ENCODE results near the gene KCNQ1.
A peak's percentile ranks its signal among the peaks of the same experiment; 100 is the strongest.
"Not testable (repeated sequence)": the region's sequence is repeated elsewhere in the genome, so short reads cannot be mapped to it uniquely, and the experiment has no call there.

The KCNQ1 gene

DNA sequence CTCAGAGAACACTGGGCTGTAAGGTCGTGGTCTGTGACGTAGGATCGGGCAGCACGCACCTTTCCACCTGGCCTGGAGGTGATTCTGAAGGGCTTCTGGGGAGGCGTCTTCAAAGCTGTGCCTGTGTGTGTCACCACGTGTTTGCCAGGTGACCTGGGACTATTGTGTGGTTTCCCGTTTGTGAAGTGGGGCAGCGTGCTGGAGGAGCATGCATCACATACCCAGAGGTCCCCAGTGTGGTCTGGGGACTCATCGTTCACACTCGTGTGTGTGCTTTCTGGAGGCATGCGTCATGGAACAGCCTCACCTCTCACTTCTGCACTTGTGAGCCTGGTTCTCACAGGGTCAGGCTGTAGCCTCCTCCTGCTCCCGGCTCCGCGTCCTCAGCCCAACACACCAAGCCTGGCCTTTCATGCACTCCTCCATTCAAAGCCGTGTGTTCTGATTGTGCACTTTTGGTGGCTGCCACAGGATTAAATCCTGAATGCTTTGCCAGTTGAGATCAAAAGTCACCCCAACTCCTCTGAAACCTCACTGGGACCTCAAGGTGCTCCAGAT is 148.7 kb downstream of the KCNQ1 start:
- peaks cover 36% of the 10 kb centered on the region for H3K36me3 Mint-ChIP-seq
- H3K4me3 Mint-ChIP-seq, result no peak overlapping the region
- no peaks in the 10 kb centered on the region for H3K9me3 Mint-ChIP-seq
- H3K4me1 Mint-ChIP-seq, result no peaks in the 10 kb centered on the region
- H3K27me3 Mint-ChIP-seq, result no peaks in the 10 kb centered on the region
- H3K27ac Mint-ChIP-seq, result no peak overlapping the region

DNA sequence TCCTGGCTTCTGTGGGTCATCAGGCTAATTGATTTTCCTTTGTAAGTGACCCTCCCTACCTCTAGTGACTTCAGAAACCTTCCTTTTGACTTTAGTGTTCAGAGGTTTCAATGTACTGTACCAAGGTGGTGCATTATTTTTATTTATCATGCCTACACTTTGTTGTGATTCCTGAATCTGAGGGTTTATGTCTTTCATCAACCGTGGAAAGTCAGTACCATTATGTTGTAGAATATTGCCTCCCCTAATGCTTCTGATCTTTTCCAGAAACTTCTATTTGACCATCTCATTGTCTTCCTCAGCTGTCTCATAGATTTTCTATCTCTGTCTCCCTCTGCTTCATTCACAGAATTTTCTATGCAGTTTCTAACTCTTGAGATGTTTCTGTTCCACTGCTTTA is 149.5 kb downstream of the KCNQ1 start:
- H3K4me1 Mint-ChIP-seq, result no peaks in the 10 kb centered on the region
- peaks cover 40% of the 10 kb centered on the region for H3K36me3 Mint-ChIP-seq
- H3K9me3 Mint-ChIP-seq, result peaks cover 5% of the 10 kb centered on the region
- no peak overlapping the region for H3K27ac Mint-ChIP-seq
- H3K27me3 Mint-ChIP-seq, result no peaks in the 10 kb centered on the region
- H3K4me3 Mint-ChIP-seq, result no peak overlapping the region

DNA sequence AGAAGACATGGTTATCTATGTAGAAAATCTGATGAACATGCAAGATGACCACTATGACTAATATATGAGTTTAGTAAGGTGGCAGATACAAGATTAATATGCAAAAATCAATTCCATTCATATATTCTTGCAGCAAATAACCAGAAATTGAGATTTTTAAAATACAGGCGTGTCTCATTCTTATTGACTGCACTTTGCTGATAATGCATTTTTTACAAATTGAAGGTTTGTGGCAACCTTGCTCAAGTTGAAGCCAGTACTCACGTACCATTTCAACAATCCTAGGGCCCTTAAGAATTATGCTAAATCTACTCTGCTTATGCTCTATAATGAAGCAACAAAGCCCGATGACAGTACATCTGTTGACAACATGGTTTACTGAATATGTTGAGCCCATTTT is 150.4 kb downstream of the KCNQ1 start:
- Mint-ChIP-seq H3K9me3 (peaks cover 5% of the 10 kb centered on the region), H3K4me3 (no peak overlapping the region), H3K27ac (no peak overlapping the region), H3K4me1 (no peaks in the 10 kb centered on the region), H3K36me3 (peaks cover 45% of the 10 kb centered on the region), H3K27me3 (no peaks in the 10 kb centered on the region)

DNA sequence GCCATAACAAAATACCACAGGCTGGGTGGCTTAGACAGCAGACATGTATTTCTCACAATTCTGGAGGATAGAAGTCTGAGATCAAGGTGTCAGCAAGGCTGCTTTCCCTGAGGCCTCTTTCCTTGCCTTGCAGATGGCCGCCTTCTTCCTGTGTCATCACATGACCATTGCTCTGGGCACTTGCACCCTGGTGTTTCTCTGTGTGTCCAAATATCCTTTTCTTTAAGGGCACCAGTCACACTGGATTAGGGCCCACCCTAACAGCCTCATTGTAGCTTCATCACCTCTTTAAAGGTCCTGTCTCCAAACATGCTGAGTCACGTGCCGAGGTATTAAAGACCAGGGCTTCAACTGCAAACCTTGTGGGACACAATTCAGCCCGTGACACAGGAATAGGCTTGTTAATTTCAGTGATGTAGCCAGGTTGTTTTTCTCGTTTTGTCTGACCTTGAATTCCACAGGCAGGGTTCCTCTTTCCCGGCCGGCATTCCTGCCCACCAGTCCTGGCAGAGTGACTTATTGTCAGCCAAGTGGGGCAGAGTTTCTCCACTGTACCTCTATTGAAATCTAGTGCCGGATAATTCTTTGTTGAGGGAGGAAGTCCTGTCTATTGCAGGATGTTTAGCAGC is 154.9 kb downstream of the KCNQ1 start:
- H3K36me3 Mint-ChIP-seq, result peaks cover 30% of the 10 kb centered on the region
- no peak overlapping the region for H3K4me3 Mint-ChIP-seq
- no peaks in the 10 kb centered on the region for H3K4me1 Mint-ChIP-seq

DNA sequence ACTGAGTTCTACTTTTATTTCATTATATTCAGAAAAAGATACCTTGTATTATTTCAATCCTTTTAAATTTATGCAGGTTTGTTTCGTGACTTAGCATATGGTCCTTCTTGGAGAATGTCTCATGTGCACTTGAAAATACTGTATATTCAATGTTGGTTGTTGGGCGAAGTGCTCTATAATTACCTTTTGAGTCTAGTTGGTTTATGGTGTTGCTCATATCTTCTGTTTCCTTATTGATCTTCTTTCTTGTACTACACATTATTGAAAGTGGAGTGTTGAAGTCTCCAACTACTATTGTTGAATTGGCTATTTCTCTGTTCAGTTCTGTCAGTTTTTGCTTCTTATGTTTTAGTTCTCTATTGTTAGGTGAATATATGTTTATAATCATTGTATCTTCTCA is 164.5 kb downstream of the KCNQ1 start:
- no peaks in the 10 kb centered on the region for H3K9me3 Mint-ChIP-seq
- peaks cover 50% of the 10 kb centered on the region for H3K36me3 Mint-ChIP-seq
- no peaks in the 10 kb centered on the region for H3K4me1 Mint-ChIP-seq
- no peak overlapping the region for H3K4me3 Mint-ChIP-seq
- no peak overlapping the region for H3K27ac Mint-ChIP-seq
- H3K27me3 Mint-ChIP-seq, result no peaks in the 10 kb centered on the region

More for the DNA sequence above, 154.9 kb downstream of the KCNQ1 start:
- H3K27ac Mint-ChIP-seq, result no peak overlapping the region
- H3K27me3 Mint-ChIP-seq, result no peaks in the 10 kb centered on the region
- H3K9me3 Mint-ChIP-seq, result peaks cover 5% of the 10 kb centered on the region

DNA sequence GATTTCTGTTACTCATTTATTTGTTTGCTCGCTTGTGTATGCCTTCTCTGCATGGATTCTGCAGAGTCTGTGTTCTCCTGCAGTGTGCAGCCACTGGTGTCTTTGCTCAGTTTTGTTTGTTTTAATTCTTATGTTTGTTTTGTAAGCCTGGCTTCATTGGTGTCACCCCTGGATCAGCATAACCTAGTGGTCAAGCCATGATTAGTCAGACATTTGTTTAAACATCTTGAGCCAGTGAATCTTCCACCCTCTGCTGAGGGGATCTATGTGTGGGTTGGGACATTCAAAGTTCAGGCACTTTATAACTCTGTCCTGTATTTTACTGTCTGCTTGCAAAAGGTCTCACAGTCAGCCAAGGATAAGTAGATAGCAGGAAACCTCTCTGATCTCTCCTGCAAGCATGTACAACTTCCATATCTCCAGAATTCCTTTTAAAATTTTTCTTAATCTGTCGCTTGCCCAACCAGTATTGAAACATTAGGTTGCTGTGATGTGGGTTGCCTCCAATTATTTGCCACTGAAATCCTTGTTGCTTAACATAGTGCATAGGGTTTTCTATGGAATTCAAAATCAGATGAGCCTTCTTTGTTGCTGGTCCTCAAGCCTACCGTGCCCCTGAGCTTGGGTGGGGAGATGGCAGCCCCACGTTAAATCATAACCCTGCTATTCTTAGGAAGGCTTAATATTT is 168.2 kb downstream of the KCNQ1 start:
- Mint-ChIP-seq H3K9me3 (no peaks in the 10 kb centered on the region), H3K27ac (no peak overlapping the region), H3K4me3 (no peak overlapping the region), H3K27me3 (no peaks in the 10 kb centered on the region), H3K36me3 (peaks cover 42% of the 10 kb centered on the region), H3K4me1 (peaks cover 2% of the 10 kb centered on the region)

DNA sequence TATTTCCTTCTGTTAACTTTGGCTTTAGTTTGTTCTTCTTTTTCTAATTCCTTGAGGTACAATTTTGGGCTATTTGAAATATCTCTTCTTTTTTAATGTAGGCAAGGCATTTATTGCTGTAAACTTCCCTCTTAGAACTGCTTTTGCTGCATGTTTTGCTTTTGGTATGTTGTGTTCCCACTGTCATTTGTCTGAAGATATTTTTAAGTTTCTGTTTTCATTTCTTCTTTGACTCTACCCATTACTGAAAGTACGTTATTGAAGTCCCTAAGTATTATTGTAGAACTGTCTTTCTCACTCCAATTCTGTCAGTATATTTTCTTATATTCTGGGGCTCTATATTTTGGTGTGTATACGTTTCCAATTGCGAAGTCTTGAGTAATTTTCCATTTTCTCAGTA is 177.1 kb downstream of the KCNQ1 start:
- peaks cover 11% of the 10 kb centered on the region for H3K4me1 Mint-ChIP-seq
- H3K4me3 Mint-ChIP-seq, result no peak overlapping the region
- H3K27ac Mint-ChIP-seq, result no peak overlapping the region
- no peaks in the 10 kb centered on the region for H3K9me3 Mint-ChIP-seq
- H3K36me3 Mint-ChIP-seq, result peaks cover 43% of the 10 kb centered on the region
- no peaks in the 10 kb centered on the region for H3K27me3 Mint-ChIP-seq

DNA sequence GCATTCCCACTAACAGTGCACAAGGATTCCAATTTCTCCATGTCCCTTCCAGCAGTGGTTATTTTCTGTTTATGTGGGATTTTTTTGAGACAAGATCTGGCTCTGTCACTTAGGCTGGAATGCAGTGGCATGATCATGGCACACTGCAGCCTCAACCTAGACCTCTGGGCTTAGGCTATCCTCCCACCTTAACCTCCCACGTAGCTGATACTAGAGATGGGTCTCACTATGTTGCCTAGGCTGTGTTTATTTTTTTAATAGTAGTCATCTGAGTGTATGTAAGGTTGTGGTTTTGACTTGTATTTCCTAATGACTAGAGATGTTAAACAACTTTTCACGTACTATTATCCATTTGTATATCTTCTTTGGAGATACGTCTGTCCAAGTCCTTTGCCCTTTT is 180.4 kb downstream of the KCNQ1 start:
- Mint-ChIP-seq H3K27ac (no peak overlapping the region), H3K4me3 (no peak overlapping the region), H3K9me3 (peaks cover 13% of the 10 kb centered on the region), H3K36me3 (peaks cover 58% of the 10 kb centered on the region), H3K27me3 (no peaks in the 10 kb centered on the region), H3K4me1 (peaks cover 8% of the 10 kb centered on the region)

DNA sequence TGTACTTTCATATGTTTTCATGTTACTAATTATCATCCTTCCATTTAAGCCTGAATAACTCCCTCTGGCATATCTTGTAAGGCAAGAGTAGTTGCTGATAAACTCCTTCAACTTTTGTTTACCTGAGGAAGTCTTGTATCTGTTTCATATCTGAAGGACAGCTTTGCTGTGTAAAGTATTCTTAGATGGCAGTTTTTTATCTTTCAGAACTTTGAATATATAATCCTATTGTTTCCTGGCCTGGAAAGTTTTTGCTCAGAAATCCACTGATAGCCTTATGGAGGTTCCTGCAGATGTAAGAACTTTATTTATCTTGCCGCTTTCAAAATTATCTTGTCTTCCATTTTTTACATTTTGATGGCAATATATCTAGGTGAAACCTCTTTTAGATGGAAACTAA is 185.9 kb downstream of the KCNQ1 start:
- Mint-ChIP-seq H3K4me1 (no peaks in the 10 kb centered on the region), H3K4me3 (no peak overlapping the region), H3K27ac (no peak overlapping the region), H3K27me3 (no peaks in the 10 kb centered on the region), H3K9me3 (peaks cover 38% of the 10 kb centered on the region), H3K36me3 (peaks cover 67% of the 10 kb centered on the region)

DNA sequence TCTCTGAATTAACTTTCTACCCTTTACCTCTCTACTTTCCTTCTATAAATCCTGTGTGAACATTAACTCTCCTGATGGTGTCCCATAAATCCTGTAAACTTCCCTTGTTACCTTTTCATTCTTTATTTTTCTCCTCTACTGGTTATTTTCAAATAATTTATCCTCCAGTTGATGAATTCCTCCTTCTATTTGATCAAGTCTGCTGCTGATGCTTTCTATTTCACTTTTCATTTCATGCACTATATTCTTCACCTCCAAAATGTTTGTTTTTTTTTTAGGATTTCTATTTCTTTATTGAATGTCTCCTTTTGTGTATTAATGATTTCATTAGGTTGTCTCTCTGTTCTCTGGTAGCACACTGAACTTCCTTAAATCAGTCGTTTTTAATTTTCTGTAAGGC is 186.4 kb downstream of the KCNQ1 start:
- Mint-ChIP-seq H3K36me3 (peaks cover 68% of the 10 kb centered on the region), H3K4me3 (peak overlapping the region; percentile 24), H3K9me3 (peaks cover 38% of the 10 kb centered on the region), H3K27ac (no peak overlapping the region), H3K27me3 (no peaks in the 10 kb centered on the region), H3K4me1 (no peaks in the 10 kb centered on the region)

DNA sequence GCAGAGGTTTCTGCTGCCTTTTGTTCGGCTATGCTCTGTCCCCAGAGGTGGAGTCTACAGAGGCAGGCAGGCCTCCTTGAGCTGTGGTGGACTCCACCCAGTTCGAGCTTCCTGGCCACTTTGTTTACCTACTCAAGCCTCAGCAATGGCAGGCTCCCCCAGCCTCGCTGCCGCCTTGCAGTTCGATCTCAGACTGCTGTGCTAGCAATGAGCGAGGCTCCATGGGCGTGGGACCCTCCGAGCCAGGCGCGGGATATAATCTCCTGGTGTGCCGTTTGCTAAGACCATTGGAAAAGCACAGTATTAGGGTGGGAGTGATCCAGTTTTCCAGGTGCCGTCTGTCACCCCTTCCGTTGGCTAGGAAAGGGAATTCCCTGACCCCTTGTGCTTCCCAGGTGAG is 195.0 kb downstream of the KCNQ1 start:
- peaks cover 47% of the 10 kb centered on the region for H3K9me3 Mint-ChIP-seq
- peaks cover 64% of the 10 kb centered on the region for H3K36me3 Mint-ChIP-seq
- not testable (repeated sequence) for H3K4me1 Mint-ChIP-seq, H3K4me3 Mint-ChIP-seq, H3K27ac Mint-ChIP-seq, H3K27me3 Mint-ChIP-seq

DNA sequence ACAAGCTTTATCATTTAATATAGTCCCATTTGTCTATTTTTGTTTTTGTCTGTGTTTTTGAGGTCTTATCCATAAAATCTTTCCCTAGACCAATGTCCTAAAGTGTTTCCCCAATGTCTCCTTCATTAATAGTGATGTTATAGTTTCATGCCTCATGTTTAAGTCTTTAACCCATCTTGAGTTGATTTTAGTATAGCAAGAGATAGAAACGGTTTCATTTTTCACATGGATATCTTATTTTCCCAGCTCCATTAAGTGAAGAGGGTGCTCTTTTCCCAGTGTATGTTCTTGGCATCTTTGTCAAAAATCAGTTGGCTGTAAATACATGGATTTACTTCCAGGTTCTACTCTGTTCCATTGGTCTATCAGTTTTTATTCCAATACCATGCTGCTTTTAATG is 196.8 kb downstream of the KCNQ1 start:
- Mint-ChIP-seq H3K27ac (no peak overlapping the region), H3K4me1 (no peaks in the 10 kb centered on the region), H3K36me3 (peaks cover 62% of the 10 kb centered on the region), H3K9me3 (peaks cover 47% of the 10 kb centered on the region), H3K4me3 (no peak overlapping the region), H3K27me3 (no peaks in the 10 kb centered on the region)

DNA sequence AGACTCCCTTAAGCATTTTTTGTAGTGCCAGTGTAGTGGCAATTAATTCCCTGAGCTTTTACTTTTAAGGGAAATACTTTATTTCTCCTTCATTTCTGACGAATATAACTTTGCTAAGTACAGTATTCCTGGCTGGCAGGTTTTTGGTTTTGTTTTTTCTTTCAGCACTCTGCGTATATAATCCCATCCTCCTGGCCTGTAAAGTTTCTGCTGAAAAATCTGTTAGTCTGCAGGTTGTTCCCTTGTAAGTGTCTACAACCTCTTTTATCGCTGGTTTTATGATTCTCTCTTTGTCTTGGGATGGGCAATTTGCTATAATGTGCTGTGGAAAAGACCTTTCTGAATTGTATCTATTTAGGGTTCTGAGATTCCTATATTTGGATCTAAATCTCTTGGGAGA is 198.9 kb downstream of the KCNQ1 start:
- H3K27me3 Mint-ChIP-seq, result no peaks in the 10 kb centered on the region
- no peak overlapping the region for H3K4me3 Mint-ChIP-seq
- no peaks in the 10 kb centered on the region for H3K4me1 Mint-ChIP-seq
- H3K36me3 Mint-ChIP-seq, result peaks cover 62% of the 10 kb centered on the region
- H3K9me3 Mint-ChIP-seq, result peaks cover 50% of the 10 kb centered on the region
- no peak overlapping the region for H3K27ac Mint-ChIP-seq

DNA sequence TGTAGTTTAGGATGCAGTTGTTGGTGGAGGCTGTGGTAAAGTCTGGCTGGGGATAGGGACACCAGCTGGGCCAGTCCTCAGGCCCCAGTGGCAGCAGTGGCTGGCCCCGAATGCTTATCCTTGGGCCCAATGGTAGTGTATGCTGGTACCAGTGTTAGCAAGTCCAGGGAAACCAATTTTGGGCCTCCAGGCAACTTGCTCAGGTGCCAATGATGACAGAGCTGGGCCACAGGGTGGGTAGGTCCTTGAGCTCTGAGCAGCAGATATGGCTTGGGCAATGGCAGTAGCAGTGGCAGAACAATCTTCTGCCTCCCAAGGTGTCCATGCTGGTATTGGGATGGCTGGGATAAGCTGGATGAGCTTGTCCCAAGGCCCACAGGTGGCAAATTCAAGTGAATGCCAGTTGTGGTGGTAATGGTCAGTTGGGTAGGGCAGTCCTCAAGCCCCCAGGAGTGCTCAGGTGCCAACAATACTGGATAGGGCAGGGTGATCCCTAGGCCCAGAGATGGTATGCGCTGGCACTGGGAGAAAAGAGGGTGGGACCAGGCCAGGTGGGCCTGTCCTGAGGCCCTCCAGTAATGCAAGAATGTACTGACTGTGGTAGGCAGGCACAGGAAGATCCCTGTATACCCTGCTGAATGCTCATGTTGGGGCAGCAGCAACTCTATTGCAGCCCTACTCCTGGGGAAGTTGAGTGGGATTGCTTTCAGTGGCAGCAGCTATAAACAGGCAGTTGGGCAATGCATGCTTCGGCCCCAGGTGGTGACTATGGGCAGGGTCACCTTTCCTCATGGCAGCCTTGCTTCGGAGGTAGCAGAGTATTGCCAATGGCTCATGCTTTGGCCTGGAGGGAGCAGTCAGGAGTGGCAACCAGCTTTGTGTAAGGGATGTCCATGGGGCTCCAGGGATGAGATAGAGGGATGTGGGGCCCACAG is 200.3 kb downstream of the KCNQ1 start:
- Mint-ChIP-seq H3K27me3 (no peaks in the 10 kb centered on the region), H3K4me1 (no peaks in the 10 kb centered on the region), H3K36me3 (peaks cover 65% of the 10 kb centered on the region), H3K4me3 (no peak overlapping the region), H3K9me3 (peaks cover 57% of the 10 kb centered on the region), H3K27ac (no peak overlapping the region)

DNA sequence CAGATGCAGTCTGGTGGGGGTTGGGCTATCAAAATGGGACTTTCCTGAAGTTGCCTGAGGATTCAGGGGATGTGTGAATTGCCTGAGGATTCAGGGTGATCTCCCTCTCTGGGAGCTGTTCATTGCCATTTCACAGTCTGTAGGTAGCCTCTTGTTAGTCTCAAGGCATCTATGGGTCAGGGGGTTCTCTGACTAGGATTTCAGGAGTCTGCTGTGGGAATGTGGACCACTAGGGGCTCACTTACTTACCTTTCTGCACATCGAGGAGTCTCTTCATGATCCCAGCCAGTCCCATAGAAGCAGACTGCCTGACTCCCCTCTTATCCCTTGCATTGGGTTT is 200.9 kb downstream of the KCNQ1 start:
- Mint-ChIP-seq H3K4me1 (no peaks in the 10 kb centered on the region), H3K36me3 (peaks cover 64% of the 10 kb centered on the region), H3K4me3 (no peak overlapping the region), H3K9me3 (peaks cover 53% of the 10 kb centered on the region), H3K27ac (no peak overlapping the region), H3K27me3 (no peaks in the 10 kb centered on the region)

DNA sequence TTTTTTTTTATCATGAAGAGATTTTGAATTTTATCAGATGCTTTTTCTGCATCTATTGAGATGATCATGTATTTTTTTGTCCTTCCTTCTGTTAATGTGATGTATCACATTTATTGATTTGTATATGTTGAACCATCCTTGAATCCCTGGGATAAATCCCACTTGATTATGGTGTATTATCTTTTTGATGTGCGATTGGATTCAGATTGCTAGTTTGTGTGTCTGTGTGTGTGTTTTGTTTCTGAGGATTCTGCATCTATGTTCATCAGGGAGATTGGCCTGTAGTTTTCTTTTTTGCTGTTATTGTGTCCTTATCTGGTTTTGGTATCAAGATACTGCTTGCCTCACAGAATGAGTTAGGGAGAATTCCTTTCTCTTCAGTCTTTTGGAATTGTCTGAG is 202.4 kb downstream of the KCNQ1 start:
- Mint-ChIP-seq H3K36me3 (peaks cover 57% of the 10 kb centered on the region), H3K4me3 (no peak overlapping the region), H3K9me3 (peaks cover 40% of the 10 kb centered on the region), H3K27me3 (no peaks in the 10 kb centered on the region), H3K27ac (no peak overlapping the region), H3K4me1 (no peaks in the 10 kb centered on the region)

Data from activated naive CD4-positive, alpha-beta T cell treated with anti-CD3 and anti-CD28 coated beads, Interleukin-2, amount 50 U/mL, for 24 hours (primary cell).